GM18508 (cell line): ENCODE measurements around the gene RARB.

Source experiments
- ATAC-seq: cut with Tn5 transposase; IDR thresholded peaks from one replicate; pipeline ENCODE4 v1.9.1; 2021; ENCODE audit warnings: moderate number of reproducible peaks; ENCODE audit not compliant: insufficient read depth, unreplicated experiment

RARB gene

DNA sequence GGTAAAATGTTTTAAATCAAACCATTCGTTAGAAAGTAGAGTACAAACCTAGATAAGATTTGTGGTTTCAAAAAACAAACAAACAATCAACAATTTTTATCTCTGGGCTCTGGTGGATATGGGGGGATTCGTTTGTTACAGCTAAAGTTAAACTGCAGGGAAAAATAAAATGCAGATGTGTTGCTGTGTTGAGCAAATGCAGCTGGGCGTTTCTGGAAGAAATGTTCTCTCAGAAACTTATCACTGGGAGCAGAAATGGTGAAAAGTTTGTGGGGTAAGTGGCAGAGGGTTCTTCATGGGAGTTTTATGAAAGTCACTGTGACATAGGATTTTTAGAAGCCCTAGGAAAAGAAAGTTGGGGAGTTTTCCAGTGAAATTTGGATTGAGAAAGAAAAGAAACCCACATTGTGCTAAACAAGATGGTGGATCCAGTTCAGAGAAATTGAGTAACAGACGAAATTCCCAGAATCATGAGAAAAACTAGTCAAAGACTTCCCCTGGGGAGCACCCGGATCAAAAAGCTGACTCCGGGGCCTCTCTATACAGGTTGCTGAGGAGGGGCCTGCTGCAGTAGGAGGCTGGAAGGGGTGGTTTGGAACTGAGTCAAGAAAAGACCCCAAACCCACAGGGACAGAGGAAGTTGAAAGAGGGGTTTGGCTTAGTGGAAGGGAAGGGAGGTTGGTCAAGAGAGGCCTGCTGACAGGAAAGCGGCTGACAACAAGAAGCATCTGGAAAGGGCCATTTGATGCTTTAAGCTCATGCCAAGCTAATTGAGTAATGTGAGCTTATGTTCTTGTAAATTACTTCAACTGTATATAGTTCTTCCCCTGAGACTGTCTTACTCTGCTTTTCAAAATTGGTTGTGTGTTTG lies 108.7 kb downstream of the RARB start:
- ATAC-seq: no peak

DNA sequence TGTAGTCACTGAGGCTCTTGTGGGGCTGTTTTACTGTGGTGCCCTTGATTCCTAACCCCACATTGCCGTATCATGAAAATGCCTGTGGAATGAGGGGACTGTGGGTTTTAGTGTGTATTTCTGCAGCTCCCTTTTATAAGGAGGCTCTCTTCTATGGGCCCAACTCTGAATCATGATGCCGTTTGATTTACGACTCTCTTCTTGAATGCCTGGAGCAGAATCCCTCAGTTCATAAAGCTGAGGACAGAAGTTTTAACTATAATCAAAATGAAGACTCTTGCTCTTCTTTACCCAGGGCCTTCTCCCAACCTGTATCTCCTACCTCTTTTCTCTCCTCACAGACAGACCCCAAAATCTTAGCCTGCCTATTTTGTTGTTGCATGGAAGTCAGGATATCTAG lies 109.5 kb downstream of the RARB start:
- no peak for ATAC-seq

DNA sequence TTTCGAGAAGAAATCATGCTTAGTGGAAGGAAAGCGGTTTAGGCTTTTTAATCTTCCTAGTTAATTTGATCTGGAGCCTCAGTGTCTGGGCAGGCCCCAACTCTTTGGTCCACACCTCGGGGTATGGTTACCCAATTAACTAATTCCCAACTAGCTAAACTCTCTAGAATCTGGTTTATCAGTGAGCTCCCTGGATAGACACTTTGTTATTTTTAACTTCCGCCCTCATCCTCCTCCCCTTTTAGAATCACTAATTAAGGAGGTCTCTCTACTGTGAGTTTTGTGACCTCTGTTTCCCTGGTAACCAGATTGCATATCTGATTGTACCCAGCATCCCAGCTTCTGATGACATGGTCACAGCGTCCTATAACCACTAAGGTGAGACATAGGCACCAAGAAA lies 112.2 kb downstream of the RARB start:
- ATAC-seq: no peak

DNA sequence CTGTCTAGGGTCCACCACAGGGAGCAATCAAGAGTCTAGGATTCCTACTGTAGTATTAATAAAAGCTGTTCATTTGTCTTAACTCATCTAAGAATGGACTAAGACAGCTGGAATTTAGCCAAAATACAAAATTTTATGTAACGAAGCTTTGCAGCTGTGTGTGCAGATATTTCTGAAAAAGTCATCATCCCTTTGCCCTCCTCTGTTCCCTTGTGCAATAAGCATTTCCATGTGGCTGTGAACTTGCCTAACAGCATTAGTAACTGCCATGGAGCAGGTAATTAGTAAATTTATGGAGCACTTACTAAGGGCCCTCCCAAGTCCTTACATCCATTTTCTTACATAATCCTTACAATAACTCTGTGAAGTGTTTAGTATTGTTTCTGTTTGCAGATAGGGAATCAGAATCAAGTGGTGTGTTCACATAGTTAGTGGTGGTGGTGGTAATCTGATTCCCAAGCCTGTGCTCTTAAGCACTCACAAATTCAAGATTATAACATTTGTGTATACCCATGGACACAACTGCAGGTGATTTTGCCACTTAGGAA lies 114.5 kb downstream of the RARB start:
- no peak for ATAC-seq

DNA sequence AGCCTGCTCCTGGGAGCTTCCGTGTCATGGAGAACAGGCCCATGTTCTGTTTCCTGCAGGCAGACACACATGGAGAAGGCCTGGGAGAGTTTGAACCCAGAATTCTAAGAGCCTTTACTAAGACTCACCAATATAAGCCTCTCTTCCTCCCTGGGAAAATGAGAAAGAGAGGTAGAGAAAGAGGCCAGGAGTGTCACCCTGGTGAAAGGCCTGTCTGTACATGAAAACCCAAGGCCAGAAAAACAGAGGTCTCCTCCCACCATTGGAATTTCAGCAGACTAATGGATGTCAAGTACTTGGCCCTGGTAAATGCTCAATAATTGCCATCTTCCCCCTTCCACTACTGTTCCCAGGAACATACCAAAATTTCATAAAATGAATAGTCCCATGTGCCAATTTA lies 119.0 kb downstream of the RARB start:
- no peak for ATAC-seq

DNA sequence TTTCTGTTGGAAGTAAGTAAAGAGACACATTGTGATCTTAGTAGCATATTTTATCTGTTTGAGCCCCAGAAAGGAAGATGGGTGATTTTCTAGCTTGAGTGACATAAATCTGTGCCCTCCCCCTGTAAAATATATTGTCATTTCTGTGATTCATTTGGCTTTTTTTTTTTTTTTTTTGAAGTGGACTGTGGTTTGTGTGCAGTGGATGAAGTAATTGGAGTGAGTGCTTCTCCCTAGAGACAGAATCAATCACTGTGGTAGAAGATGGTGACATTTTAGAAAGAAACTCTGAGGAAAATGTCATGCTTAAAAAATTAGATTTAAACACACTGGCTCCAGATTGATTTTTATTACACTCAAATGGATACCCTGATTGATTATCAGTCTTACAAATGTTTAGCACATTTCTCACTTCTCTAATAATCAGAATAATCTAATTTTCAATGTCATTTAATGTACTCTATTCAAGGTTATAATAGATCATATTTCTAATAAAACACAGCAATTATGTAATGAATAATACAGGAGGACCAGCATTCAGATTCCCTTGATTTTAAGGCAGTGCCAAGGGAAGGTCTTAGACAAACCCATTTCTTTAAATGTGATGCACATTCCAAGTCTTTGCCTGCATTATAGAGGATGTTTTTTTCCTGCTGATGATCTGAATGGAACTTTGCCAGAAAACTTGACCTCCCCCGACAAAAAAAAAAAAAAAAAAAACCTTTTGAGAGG lies 120.0 kb downstream of the RARB start:
- no peak for ATAC-seq

DNA sequence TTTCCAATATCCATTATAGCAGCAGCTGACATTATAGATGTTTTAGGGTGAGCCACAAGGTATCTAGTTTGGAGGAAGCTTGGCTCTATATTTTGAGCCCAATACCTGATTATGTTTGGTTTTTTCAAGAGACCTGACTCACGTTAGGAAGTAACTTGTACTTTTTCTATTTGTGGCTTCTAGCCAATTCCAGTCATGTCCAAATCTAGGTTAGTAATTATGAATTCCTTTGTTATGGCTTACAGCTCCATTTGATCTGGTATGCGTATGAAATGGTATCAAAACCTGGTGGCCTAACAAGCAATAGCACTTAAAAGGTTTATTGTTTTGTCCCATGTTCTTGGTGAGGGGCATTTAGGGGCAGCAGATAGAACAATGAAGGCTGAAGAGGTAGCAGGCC lies 120.8 kb downstream of the RARB start:
- no peak for ATAC-seq

DNA sequence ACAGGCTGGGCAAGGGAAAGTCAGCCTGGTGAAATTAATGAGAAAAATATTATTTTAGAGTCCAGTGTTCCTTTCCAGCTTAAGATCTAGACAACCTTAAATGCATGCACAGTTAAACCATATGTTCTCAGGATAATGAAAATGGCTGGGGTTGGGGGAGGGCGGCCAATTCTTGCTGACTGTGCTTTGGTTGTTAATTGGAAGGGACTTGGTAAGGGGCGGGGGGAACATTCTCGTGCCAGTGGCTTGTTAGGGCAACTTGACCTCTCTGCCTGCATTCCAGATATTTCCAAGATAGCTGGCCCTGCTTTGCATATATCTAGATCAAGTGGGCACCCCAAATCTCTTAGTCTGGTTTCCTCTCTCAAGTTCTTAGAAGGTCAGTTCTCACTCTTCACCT lies 124.2 kb downstream of the RARB start:
- ATAC-seq: no peak

DNA sequence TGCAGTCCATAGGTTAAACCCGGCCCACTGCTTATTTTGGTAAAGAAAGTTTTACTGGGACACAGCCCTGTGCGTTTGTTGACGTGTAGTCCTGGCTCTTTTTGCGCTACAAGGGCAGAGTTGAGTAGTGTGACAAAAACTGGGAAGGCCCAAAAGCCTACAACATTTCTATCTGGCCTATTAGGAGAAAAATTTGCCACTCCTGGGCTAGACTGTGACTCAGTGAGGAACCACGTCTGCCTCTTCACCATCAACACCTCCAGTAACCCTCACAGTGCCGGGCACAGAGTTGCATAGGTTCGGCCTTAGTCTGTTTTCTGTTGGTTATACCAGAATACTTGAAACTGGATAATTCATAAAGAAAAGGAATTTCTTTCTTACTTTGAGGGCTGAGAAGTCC lies 126.3 kb downstream of the RARB start:
- no peak for ATAC-seq

DNA sequence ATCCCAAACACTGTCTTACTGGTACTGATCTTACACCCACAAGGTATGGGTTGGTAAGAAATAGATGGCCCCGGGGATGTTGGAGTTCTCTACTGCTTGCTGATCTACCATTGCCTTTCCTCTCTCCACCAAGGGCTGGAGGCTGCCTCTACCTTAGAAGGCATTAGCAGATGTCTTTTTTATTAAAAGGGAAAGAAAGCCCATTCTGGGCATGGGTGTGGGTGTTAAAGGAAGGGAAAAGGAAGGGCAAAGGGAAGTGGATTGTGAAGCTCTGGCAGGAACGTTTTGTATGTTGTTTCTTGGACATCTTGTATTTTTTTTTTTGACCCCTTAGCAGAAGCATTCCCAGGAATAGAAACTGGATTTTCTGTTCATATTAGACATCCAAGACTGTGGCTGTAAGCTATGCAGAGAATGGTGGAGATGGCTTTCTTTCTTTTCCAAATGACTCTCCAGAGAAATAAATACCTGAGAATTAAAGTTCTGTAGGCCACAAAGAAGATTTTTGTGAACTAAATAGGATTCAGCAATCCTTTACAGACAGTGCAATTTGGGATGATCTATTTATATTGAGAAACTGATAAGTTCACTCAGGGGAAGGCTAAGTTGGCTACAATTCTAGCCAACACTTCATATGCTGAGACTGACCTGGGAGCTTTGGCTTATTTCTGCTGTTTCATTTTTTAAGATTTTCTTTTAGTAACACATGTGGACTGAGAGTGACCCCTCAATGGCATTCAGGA lies 127.8 kb downstream of the RARB start:
- no peak for ATAC-seq

DNA sequence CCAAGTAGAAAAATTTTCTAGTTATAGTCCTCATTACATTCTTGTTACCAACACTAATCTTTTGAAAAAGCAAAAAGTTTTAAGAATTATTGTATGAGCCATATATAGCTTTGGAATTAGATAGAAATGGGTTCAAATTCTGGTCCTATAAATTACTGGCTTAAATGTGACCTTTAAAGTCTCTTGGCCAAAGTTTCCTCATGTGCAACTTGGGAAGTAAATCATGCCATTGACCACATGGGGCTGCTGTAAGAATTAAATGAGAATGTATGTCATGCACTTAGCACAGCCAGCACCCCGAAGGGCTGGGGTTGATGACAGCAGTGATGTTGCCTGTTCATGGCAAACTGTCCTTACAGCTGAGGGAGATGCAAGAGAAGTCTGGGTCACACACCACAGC lies 128.4 kb downstream of the RARB start:
- no peak for ATAC-seq

DNA sequence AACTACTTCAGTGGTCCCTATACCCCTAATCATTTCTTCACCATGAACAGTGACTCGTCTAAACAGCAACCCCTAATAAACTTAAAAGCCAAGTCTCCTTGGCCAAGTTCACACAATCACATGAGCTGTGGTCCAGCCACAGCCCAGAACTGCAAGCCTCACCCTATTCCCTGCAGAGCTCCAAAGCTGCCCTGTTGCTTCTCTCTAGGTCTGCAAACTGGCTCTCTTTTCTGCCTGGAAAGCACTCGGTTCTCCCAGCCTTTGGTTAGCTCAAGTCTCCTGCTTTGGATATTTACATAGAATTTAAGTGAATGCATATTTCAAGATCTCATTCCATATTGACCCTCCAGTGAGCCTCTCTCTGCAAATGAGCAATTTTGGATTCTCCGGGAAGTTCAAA lies 129.6 kb downstream of the RARB start:
- ATAC-seq: no peak

DNA sequence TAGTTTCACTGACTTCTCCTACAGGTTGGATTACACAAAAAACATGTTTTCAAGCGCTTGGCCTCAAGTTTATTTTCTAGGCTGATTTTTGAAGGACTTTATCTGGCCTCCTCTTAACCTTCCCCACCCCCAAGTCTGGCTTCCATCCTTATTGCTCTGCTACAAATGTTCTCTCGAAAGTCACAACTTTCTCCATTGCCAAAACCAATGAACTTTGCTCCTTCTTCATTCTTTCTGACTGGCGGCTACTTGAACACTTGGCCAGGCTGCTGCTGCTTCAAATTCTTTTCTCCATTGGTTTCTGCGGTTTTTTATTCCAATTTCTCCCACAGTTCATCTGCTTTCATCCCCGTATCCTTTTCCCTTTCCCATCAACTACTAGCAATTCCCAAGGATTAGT lies 130.1 kb downstream of the RARB start:
- ATAC-seq: no peak

DNA sequence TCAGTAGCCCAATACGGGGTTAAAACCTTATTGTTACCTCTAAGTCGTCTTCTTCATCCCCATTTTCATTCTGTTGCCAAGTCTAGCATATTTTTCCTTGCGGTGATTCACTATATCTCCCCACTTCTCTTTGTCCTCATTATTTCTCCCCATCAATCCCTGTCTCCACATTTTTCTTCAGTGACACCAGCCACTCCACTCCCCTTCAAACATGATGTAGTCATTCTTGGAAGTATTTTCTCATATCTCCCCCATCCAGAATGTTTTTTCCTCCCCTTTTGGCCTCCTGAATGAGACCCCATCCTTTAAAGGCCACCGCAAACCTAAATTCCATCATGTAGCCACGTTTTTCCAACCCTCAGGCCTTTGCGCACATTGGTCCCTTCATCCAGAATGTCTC lies 130.7 kb downstream of the RARB start:
- no peak for ATAC-seq

DNA sequence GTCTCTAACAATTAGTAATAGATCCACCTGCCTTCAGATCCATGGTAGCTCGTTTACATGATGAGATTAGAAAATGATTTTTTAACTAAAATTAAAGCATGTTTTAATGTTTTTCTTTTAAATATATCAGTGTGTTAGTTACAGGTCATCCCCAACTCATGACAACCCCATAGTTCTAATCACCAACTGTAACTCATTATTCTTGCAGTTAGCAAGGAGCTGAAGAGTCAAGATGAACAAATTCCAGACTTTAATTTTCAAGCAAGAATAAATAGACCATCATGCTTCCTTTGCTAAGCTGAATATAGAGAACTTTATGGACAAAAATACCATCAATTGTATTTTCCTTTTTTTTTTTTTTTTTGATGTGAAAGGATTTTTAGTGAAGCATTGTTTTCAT lies 135.5 kb downstream of the RARB start:
- no peak for ATAC-seq

DNA sequence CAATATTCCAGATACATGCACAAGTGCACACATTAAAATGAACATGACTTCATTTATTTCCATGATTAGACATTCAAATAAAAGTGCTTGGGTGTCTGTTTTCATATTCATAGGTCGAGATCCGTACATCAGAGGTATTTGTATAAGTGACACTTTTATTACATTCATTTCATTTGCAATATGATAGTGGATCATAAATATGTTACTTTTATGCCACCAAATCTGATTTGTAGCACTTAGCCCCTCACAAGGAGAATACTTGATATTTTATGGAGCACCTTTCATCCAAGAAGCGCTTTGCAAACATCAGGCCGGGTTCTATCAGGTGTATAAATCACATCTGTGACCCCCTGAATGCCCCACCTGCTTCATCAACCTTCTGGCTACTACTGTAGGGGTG lies 136.0 kb downstream of the RARB start:
- no peak for ATAC-seq

DNA sequence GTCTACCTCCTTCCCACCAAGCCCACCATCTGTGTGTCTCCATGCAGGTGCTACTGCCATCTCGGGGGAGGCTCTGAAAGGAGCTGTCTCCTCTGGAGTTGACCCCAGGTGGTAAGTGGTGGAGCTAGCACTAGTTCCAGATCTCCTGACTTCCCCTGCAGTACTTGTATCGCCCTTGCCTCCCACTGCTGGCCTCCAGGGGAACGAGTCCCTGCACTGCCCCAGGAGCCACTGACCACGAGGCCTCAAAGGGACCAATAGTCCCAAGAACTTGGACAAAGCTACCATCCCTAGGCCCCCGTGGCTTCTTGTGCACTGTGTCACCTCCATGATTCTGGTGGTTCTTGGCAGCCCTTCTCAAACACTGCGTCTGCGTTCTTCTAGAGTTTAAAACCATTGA lies 137.7 kb downstream of the RARB start:
- ATAC-seq: no peak

DNA sequence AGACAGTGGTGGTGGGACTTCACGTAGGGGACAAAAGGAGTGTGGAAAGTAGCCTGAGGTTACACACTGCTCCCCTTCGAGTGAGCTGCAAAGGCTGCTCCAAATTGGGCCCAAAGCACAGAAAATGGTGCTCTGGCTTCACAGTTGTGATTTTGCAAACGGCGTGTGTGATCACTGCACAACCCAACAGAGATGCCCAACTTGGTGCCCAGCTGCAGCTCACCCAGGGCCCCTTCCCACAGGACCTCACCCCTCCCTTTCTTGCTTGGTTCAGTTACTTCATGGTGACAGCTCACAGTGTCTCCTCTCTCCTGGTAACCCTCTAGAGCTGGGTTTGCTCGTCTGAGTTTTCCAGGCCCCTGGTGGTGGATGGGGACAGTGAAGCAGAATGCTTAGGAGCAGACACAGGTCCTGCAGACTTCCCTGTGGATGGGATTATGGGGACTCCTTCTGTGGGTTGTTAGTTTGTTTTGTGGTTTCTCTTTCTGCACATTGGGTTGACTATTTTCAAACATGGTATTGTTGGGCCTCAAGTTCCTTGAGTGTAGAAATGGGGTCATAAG lies 138.4 kb downstream of the RARB start:
- ATAC-seq: no peak

DNA sequence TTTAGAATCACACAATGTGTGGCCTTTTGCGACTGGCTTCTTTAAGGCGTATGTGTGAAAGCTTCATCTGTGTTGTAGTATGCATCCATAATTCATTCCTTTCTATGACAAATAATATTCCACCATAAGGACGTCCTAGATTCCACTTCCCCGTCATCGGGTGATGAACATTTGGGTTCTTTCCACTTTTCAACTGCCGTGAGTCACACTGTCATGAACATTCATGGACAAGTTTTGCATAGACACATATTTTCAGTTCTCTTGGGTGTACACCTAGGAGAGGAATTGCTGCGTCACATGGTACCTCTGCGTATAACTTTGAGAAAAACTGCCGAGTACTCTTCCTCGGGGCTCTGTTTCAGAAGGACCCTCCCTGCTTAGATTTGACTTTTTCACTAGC lies 139.3 kb downstream of the RARB start:
- no peak for ATAC-seq

DNA sequence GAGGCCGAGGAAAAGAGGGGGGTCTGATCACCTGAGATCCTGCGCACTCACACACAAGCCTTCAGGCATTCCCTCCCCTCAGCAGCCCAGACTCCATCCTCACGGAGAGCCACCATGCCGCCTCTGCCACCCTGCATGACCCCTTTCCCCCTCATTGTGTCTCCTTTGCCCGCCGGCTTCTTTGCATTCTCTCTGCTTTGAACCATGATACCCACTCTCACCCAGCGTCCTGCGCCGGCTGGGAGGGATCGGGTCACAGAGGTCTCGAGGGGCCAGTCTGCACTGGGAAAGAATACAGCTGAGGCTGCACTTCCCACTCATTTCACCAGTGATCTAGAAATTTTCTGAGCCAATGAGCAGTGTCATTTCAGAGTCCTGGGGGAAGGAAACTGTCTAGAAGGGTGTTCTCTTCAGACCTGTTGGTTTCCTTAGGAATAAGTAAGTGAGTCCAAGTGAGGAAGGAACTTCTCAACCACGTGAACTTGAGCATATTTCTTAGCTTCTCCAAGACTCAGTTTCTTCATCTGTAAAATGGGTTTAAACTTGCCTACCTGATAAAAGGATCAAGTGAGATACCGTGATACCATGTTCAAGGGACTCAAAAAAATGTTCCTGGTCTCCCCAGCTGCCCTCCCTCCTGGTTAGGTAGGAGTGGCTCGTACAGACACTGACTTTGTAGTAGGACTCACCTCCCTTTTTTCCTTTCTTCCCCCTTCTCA lies 139.9 kb downstream of the RARB start:
- ATAC-seq: no peak
